Neural cell (in vitro differentiated cells): ENCODE measurements around the gene TSPAN9.

Experiments used
- EP300 ChIP-seq: fragments of 450-650 bp; conservative IDR thresholded peaks from 2 replicates; pipeline ENCODE4 v1.6.1; 2014; ENCODE audit warnings: antibody characterized with exemption, mild to moderate bottlenecking, moderate library complexity; ENCODE audit not compliant: poor library complexity, severe bottlenecking
- EZH2 ChIP-seq: fragments of 200-600, 300-800 bp; shearing (Covaris generic), sonication (generic); IDR thresholded peaks from 2 replicates; pipeline ENCODE4 v1.6.1; 2014; ENCODE audit warnings: antibody characterized with exemption, low read length, borderline replicate concordance, mild to moderate bottlenecking; ENCODE audit not compliant: insufficient read depth, poor library complexity, severe bottlenecking
- MXI1 ChIP-seq: fragments of 450-650 bp; conservative IDR thresholded peaks from 2 replicates; pipeline ENCODE4 v1.6.1; 2014; ENCODE audit warnings: antibody characterized with exemption, mild to moderate bottlenecking; ENCODE audit not compliant: poor library complexity, severe bottlenecking
- POLR2AphosphoS5 ChIP-seq: IDR thresholded peaks from 2 replicates; pipeline ENCODE4 v1.6.1; 2012
- RAD21 ChIP-seq: fragments of 450-650 bp; conservative IDR thresholded peaks from 2 replicates; pipeline ENCODE4 v1.6.1; 2014; ENCODE audit warnings: antibody characterized with exemption, mild to moderate bottlenecking, moderate library complexity
- SMC3 ChIP-seq: fragments of 450-650 bp; conservative IDR thresholded peaks from 2 replicates; pipeline ENCODE4 v1.6.1; 2014; ENCODE audit warnings: antibody characterized with exemption, mild to moderate bottlenecking, moderate library complexity; ENCODE audit not compliant: poor library complexity
- TAF1 ChIP-seq: IDR thresholded peaks from 2 replicates; pipeline ENCODE4 v1.6.1; 2012; ENCODE audit warnings: low read depth
- TF ChIP-seq, protein P1 (sequence below): fragments of 450-650 bp; IDR thresholded peaks from 2 replicates; pipeline ENCODE4 v1.5.1; 2014; ENCODE audit warnings: antibody characterized with exemption, mild to moderate bottlenecking, moderate library complexity; ENCODE audit not compliant: poor library complexity, severe bottlenecking
- TF ChIP-seq, protein P2 (sequence below): IDR thresholded peaks from 2 replicates; pipeline ENCODE4 v1.6.1; 2012; ENCODE audit warnings: borderline replicate concordance

DNA sequence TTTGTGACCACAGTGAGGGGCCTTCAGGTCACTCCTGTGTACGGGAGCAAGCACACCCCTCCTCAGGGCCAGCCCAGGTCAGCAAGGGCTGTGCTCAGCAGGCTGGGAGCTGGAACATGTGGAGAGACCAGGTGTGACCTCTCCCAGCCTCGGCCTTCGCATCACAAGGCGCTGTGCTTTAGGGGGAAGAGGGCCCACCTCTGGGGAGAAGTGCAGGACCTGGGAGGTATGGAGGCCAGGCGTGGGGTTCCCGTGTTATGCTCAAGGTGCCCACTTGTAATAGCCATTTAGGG, 219.2 kb downstream of the TSPAN9 start:
- TF ChIP-seq POLR2AphosphoS5 (no peak), EZH2 (no peak), RAD21 (no peak), TAF1 (no peak), EP300 (no peak), SMC3 (no peak), MXI1 (no peak)
- TF ChIP-seq, protein P1, sequence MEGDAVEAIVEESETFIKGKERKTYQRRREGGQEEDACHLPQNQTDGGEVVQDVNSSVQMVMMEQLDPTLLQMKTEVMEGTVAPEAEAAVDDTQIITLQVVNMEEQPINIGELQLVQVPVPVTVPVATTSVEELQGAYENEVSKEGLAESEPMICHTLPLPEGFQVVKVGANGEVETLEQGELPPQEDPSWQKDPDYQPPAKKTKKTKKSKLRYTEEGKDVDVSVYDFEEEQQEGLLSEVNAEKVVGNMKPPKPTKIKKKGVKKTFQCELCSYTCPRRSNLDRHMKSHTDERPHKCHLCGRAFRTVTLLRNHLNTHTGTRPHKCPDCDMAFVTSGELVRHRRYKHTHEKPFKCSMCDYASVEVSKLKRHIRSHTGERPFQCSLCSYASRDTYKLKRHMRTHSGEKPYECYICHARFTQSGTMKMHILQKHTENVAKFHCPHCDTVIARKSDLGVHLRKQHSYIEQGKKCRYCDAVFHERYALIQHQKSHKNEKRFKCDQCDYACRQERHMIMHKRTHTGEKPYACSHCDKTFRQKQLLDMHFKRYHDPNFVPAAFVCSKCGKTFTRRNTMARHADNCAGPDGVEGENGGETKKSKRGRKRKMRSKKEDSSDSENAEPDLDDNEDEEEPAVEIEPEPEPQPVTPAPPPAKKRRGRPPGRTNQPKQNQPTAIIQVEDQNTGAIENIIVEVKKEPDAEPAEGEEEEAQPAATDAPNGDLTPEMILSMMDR, result no peak
- TF ChIP-seq, protein P2, sequence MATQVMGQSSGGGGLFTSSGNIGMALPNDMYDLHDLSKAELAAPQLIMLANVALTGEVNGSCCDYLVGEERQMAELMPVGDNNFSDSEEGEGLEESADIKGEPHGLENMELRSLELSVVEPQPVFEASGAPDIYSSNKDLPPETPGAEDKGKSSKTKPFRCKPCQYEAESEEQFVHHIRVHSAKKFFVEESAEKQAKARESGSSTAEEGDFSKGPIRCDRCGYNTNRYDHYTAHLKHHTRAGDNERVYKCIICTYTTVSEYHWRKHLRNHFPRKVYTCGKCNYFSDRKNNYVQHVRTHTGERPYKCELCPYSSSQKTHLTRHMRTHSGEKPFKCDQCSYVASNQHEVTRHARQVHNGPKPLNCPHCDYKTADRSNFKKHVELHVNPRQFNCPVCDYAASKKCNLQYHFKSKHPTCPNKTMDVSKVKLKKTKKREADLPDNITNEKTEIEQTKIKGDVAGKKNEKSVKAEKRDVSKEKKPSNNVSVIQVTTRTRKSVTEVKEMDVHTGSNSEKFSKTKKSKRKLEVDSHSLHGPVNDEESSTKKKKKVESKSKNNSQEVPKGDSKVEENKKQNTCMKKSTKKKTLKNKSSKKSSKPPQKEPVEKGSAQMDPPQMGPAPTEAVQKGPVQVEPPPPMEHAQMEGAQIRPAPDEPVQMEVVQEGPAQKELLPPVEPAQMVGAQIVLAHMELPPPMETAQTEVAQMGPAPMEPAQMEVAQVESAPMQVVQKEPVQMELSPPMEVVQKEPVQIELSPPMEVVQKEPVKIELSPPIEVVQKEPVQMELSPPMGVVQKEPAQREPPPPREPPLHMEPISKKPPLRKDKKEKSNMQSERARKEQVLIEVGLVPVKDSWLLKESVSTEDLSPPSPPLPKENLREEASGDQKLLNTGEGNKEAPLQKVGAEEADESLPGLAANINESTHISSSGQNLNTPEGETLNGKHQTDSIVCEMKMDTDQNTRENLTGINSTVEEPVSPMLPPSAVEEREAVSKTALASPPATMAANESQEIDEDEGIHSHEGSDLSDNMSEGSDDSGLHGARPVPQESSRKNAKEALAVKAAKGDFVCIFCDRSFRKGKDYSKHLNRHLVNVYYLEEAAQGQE, result no peak
